Astrocyte of the hippocampus (primary cell): ENCODE measurements around the gene IL1R2.
A peak's percentile ranks its signal among the peaks of the same experiment; 100 is the strongest.

Experiments used
- DNase-seq: peaks from one replicate; pipeline ENCODE4 v3.0.0; 2011; ENCODE audit warnings: low read depth, low spot score

Gene IL1R2

DNA sequence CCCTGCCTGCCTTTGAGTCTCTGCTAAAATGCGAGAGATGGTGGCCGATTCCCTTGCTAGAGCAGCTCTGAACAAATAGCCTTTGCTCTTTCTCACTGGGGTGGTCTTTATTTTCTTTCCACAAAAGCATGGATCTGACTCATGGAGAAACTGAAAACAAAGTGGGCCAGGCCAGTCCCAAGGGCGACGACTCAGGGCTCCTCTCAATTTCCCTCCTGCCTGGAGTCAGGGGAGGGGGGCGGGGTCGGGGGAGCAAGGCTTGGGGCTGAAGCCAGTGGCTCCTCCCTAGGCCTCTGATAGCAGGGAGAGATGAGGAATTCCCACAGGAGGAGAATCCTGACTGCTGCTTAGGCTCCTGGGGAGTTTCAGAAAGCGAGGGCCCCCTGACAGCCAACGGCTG is 17.1 kb upstream of the IL1R2 start:
- DNase-seq, result no peak

DNA sequence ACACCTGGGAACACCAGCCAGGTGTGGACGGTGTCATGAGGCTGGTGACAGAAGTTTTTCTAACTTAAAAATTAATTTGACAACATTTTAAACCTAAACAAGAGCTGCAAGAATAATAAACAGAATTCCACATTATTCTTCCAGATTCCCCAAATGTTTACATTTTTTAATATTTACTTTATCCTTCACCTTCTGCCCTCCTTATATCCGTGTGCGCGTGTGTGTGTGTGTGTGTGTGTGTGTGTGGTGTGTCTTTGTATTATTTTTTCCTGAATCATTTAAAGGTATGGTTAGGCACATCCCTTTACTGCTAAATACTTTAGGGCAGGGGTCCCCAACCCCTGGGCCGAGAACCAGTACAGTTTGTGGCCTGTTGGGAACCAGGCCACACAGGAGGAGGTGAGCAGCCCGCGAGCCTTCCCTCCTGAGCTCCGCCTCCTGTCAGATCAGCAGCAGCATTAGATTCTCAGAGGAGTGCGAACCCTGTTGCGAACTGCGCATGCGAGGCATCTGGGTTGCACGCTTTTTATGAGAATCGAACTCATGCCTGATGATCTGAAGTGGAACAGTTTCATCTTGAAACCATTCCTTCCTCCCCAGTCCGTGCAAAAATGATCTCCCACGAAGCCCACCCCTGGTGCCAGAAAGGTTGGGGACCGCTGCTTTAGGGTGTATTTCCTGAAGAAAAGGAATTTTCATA is 16.4 kb upstream of the IL1R2 start:
- DNase-seq, result no peak

DNA sequence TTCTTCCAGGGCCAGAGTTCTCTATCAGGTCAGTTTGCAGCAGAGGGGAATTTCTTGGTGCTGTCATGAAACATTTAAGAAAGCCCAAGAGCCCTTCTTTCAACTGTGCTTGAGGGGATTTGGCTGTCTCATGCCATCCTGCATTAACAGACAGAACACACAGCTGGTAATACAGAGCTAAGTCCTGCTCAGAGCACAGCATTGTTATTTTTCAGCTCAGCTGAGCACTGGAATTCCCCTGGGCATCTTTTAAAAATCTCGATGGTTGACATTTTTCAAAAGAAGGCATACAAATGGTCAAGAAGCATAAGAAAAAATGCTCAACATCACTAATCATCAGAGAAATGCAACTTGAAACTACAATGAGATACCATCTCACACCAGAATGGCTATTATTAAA is 14.9 kb upstream of the IL1R2 start:
- DNase-seq, result no peak

DNA sequence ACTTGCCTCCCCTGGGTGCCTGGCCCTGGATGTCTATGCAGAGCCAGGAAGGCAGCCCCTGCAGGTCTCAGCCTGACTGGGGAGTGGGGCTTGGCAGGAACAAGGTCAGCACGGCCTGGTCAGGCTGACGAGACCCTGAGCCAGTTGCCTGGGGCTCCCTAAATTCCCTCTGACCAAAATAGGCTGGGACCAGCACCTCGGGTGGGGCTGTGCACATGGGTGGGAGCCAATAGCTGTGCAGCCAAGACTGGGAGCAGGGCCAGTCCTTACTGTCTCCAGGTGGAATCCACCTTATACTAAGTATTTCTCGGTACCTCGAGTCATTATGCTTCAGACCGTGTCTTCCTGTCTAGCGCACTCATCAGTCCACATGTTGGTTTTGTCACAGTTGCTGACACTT is 11.4 kb upstream of the IL1R2 start:
- DNase-seq, result no peak

DNA sequence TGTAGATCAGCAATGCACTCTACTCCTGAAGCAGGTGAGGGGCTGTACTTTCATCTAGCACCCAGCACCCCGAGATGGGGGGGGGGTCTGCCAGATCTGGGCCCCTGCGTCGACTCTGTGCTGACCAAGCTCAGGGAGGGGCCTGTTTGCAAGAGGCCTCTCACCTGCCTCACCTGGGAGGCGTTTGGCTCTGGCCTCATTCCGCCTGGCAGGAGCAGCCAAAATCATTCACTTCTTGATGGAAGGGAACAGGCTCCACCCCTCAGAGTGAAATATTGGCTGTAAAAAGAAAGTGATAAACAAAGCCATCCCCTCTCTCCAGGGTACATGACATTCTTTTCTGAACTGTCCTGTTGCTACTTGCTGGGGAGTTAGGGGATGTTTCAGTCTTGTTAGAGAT is 10.7 kb upstream of the IL1R2 start:
- no peak for DNase-seq

DNA sequence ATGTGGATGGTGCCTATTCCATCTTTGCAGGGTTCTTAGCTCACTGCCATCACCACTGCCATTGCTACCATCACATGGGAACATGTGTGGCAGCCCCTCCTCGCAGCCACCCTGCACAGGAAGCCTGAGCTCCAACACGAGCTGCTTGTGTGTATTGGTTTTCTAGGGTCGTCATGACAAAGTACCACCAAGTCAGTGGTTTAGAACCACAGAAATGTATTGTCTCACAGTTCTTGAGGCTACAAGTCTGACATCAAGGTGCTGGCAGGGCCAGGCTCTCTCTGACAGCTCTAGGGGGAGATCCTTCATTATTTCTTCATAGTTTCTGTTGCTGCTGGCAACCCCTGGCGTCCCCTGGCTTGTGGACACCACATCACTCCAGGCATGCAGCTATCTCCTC is 10.3 kb upstream of the IL1R2 start:
- no peak for DNase-seq

DNA sequence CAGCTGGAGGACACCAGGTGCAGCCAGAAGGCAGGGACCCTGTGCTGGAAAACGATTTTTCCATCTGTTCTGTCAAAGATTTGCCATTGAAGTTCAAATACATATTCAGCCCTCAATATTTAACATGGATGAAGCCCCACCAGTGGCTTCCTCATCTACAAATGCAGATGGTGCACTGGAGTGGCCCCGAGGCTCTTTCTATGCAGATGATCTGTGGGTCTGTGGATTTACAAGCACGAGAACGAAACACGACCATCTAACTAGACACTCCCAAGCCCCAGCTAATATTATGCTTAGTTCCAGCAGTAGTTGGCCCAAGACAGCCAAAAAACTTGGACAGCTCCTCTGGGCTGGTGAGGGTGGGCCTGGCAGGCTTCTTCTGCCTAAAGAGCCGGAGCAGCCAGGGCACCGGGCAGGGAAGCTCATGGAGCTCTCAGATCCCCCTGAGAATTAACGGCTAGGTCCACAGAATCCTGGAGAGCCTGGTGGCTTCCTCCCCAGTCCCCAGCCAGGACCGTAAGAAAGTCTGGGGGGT is 9.2 kb upstream of the IL1R2 start:
- no peak for DNase-seq

DNA sequence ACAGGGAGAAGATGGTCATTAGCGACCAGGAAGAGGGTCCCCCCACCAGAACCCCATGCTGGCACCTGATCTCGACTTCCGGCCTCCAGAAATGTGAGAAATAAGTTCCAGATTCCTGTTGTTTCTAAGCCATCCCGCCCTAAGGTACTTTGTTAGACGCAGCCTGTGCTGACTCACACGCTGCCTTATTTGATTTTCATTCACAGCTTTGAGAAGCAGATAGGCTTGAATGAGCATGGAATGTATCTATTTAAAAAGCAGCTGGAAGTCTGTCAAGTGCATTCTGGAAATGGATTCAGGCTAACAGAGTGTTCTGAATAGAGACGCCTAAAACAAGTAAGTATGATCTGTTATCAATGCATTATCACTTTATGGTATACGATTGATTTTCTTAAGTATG is 8.3 kb upstream of the IL1R2 start:
- peak; percentile 92 for DNase-seq

DNA sequence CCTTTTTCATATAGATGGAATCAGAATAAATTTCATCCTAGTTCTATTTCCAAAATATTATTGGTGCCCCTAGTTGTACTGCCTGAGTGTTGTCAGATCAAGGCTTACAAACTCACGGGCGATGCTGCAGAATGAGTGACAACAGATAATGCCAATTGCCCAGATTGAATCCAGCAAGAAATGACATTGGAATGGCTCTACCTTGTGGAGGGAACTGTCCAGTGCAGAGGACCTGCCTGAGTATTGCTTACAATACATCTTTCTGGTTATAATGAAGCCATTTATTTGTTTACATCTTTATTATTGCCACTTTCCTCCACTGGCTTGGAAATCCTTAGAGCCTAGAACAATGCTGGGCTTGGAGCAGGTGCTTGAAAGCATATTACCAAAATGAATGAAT is 7.8 kb upstream of the IL1R2 start:
- DNase-seq, result peak; percentile 48

DNA sequence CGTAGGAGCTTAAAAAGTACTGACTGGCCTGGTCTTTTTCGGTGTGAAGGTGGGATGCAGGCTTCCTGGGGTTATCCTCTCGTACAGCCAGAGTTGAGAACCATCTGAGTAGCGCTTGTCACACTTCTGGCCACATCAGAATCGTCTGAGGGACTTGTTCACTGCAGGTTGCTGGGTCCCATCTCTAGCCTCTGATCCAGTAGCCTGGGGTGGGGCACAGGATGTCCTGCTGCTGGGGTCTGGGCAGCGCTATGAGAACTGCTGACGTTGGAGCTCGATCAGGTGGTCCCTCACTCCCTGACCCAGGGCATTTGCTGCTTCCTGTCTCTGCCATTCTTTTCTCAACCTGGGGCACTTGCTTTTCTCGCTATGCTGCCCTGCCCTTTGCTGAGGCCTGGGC is 7.1 kb upstream of the IL1R2 start:
- DNase-seq, result no peak

DNA sequence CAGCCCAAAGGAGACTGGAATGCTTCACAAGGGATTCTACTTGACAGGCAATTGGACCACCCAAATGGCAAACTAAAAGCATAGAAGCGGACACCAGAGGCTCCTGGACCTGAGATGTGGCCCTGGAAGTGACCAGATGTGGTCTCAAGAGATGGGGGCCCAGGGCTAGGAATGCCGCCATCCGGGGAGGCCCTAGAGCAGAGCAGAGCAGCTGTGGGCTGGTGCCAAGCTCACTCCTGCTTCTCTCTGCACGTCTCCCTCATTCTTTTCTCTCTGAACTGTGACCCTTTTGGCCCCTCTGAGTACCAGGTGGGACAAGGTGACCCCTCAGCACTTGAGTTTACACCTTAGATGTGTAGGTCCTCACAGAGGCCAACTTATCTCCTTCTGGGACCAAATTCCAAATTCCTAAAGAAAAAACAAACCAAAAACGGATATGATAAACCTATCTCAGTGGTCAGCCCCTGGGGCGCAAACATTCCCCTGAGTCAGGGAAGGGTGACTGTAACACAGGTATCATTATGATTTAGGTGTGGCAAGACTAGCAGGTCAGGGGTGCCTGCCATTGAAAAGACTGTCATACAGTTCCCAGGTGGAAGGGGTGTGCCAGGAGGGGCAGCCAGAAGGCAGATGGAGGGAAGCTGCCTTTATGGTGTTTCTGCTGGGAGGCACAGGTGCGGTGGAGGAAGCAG is 6.5 kb upstream of the IL1R2 start:
- DNase-seq, result no peak

DNA sequence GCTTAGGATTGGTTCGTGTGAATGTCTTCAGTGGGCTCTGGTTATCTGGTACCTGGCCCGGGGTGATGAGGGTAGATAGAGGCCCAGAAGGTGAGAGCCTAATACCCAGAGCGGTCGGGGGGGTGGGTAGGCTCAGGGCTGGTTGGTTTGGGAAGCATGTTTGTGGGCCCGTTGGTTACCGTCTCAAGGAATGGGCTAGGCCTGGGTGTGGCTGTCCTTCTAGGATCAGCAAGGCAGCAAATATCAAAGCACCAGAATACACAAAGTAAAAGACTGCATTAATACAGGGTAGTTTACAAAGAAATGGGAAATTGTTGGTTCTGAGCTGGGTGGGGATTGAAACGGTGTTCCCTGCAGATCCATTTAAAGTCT is 6.0 kb upstream of the IL1R2 start:
- no peak for DNase-seq

DNA sequence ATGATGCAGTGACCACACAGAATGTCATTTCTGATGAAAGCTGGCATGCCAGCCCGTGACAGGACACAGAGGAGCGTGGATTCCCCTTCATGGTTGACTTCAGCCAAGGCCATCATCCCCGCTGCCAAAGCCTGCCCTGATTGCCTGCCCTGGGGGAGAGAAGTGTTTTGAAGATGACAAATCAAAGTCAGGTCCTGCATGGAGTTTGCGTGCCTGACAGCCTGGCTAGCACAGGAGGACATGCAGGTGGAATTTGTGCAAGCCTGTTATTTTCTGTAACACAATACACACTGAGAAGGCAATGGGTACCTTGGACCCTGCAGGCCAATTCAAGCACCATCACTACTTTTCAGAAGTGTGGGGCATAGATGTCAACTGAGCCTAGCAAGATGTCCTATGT is 5.4 kb upstream of the IL1R2 start:
- no peak for DNase-seq

DNA sequence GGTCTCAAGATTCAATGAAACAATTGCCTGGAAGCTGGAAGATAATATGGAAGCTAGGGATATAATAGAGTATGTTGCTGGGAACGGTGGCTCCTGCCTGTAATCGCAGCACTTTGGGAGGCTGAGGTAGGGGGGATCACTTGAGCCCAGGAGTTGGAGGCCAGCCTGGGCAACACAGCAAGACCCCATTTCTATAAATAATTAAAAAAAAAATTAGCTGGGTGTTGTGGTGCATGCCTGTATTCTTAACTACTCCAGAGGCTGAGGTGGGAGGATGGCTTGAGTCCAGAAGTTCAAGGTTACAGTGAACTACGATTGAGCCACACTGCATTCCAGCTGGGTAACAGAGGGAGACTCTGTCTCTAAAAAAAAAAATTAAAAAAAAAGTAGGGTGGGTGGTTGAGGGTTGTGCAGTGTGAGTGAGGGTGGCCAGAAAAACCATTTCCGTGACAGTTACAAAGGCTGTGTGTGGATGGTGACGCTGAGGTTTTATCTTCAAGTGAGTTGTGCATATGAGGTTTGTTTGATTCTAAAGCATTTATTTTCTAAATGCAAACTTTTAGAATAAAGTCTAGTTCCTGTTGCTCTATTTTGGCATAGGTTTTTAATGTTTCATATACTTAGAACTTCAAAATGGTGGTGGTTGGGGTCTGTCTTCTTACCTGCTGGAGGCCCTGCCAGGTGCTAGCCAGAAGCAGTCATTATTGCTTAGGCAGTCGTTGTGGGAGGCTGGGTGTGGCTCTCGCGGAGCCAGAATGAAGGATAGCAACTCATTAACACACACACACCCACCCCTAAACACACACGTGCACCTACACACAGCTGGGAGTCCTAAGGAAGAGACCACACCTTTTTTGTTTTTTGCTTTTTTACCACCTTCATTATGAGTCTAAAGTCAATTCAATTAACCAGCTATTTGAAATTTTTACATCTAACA is 4.7 kb upstream of the IL1R2 start:
- no peak for DNase-seq

DNA sequence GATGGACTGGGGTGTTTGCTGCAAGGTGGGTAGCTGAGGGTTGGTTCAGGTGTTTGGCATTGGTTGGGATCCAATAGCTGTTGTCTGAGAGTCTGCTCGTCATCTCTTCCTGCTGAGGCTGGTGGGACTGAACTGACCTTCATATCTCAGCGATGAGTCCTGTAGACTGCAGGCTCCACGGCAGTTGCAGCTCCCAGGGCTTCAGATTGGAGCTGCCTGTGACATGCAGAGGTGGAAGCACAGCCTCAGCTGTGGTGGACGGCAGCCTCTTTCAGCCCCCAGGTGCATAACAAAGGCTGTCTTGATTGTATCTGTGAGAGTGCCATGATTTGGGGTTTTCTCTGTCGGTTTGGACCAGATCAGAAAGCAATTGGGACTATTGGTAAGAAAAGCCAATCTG is 3.9 kb upstream of the IL1R2 start:
- DNase-seq, result no peak

DNA sequence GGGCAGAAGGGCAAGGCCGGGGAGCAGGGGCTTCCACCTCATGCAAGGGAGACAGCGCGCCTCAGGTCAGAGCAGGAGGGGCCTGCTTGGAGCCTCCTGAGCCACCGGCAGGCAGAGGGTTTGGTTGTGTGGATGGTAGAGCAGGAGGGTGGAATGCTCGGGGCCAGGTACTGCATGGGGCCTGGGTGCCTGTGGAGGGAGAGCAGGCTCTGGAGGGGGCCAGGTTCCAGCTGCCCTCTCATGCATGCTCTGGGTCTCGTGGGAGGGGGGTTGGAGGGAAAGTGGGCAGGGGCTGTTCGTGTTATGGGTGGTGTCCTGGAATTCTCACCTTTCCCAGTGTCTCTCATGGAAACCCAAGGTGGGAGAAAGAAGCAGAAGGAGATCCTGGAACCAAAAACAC is 3.2 kb upstream of the IL1R2 start:
- DNase-seq, result no peak

DNA sequence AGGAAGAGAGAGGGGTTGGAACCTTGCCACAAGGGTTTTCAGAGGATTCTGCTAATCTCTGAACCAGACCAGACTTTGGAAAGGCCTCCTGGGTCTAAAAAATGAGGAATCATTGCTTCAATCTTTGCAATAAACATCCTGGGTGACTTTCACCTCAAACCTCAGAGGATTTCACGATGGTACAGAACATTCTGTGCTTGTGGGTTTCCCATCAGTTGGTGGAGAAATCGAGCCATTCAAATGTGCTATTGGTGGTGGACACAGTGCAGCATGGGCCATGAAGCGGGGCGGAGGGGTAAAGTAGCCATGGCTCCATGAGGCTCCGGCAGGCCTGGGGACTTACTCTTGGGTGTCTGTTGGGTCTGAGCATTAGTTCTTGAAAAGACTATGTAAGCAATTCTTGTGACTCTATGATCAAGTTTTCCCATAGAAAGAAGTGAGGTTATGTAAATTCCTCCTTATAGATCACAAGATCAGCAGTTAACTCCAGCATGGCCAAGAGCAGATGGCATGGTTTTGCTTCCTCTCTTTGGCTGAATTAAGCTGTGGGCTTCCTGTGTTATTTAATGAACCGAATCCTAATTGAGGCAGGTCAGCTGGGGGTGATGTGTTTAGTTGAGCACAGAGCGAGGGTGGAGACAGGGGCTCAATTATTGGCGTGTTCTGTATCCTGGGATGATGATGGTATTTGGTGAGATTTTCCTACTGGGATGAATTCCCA is 1.9 kb upstream of the IL1R2 start:
- no peak for DNase-seq

DNA sequence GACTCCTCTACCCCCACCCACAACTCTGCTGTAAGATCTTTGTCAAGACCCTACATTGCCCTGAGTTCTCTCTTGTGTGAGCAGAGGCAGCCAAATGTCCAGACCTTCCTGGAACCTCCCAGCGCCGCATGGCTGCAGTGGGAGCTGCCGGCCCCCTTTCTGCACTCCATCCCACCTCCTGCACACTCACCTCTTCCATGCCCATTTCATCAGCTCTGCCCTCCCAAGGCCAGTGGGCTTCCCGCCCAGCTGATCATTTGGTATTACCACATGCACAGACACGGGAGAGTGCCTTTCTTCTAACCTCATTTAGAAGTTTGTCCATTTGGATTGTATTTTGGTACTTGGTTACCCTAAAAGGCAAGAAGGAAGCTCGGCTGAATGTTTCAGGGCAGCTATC is 2.0 kb downstream of the IL1R2 start:
- no peak for DNase-seq

DNA sequence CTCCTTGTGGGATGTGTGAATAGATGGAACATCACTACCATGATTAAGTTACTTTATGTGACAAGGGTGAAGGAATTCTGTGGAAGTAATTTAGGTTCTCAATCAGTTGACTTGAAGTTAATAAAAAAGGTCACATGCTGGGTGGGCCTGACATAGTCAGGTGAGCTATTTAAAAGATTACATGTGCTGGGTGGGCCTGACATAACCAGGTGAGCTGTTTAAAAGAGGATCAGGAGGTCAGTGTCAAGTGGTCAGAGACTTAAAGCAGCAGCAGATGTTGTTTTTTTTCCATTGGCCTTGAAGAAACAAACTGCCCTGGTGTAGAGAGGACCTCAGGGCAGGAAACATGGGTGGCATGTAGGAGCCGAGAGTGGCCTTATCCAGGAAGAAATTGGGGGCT is 3.3 kb downstream of the IL1R2 start:
- DNase-seq, result no peak

DNA sequence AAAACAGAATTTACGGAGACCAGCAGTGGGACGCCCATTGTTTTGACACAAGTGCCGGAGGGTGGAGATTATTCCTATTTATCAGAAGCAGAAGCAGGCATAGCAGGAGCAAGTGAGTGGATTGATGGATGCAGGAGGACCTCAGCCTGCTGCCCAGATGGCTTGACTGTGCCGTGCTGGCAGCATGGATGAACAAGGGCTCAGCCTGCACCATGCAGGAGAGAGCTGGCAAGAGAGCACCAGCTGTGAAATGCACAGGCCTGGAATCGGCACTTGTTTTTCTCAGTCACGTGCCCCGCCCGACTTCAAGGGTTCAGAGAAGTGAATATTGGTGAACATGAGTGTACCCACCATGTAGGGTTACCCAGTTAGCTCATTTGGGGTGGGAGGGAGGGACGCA is 4.0 kb downstream of the IL1R2 start:
- no peak for DNase-seq

DNA sequence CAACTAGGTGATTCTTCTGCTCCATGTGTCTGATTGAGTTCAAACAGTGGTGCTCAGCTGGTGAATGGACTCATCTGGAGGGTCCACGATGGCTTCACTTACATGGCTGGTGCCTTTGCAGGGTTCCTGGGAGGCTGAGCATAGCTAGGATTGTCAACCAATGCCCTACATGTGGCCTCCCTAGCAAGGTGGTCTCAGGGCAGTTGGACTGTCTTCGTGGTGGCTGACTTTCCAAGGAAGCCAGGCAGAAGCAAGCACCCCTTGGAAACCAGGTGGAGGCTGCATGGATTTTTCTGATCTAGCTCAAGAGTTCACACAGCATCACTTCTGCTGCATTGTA is 6.8 kb downstream of the IL1R2 start:
- DNase-seq, result no peak
